ENCODE results near the gene CAPN11.
A peak's percentile ranks its signal among the peaks of the same experiment; 100 is the strongest.

CAPN11 gene

GRCh38 chr6:44202332-44202971, 43.8 kb downstream of the CAPN11 start:
- H3K9ac ChIP-seq = no peak overlapping the region
- H3K4me1 ChIP-seq = peaks cover 22% of the 10 kb centered on the region
- H3K36me3 ChIP-seq = no peaks in the 10 kb centered on the region
- no peak overlapping the region for H3K27ac ChIP-seq
- no peaks in the 10 kb centered on the region for H3K27me3 ChIP-seq
- TF ChIP-seq Cebpa-rat (IDR thresholded peaks at IDR 0.05) = no peak
- H3K4me3 ChIP-seq = no peak overlapping the region
- H3K9me3 ChIP-seq = no peaks in the 10 kb centered on the region
- no peaks in the 10 kb centered on the region for H4K20me1 ChIP-seq
- peak overlapping the region; percentile 77; the same call in 1 of the 2 replicates for H3K4me2 ChIP-seq

GRCh38 chr6:44202972-44203750, 44.5 kb downstream of the CAPN11 start:
- no peaks in the 10 kb centered on the region for H3K36me3 ChIP-seq
- no peak overlapping the region for H3K27ac ChIP-seq
- H3K9me3 ChIP-seq = no peaks in the 10 kb centered on the region
- H4K20me1 ChIP-seq = no peaks in the 10 kb centered on the region
- TF ChIP-seq Cebpa-rat (IDR thresholded peaks at IDR 0.05) = no peak
- H3K9ac ChIP-seq = no peak overlapping the region
- H3K4me1 ChIP-seq = peaks cover 22% of the 10 kb centered on the region
- no peak overlapping the region for H3K4me3 ChIP-seq
- no peak overlapping the region for H3K4me2 ChIP-seq
- H3K27me3 ChIP-seq = no peaks in the 10 kb centered on the region

- no peak overlapping the region for H3K27ac ChIP-seq
Observed at GRCh38 chr6:44203955-44204354, 45.3 kb downstream of the CAPN11 start.

GRCh38 chr6:44207966-44208365, 49.3 kb downstream of the CAPN11 start:
- H3K4me1 ChIP-seq = no peaks in the 10 kb centered on the region
- no peaks in the 10 kb centered on the region for H3K9me3 ChIP-seq
- H3K27me3 ChIP-seq = no peaks in the 10 kb centered on the region
- H3K27ac ChIP-seq = no peak overlapping the region
- H3K36me3 ChIP-seq = no peaks in the 10 kb centered on the region
- no peak overlapping the region for H3K9ac ChIP-seq
- TF ChIP-seq Cebpa-rat (IDR thresholded peaks at IDR 0.05) = no peak
- H4K20me1 ChIP-seq = no peaks in the 10 kb centered on the region
- H3K4me2 ChIP-seq = no peak overlapping the region
- H3K4me3 ChIP-seq = no peak overlapping the region

More at GRCh38 chr6:44203955-44204354, 45.3 kb downstream of the CAPN11 start:
- TF ChIP-seq Cebpa-rat (IDR thresholded peaks at IDR 0.05) = no peak
- Histone ChIP-seq H3K9ac (no peak overlapping the region), H3K36me3 (no peaks in the 10 kb centered on the region), H3K4me3 (no peak overlapping the region), H3K4me2 (no peak overlapping the region), H3K9me3 (no peaks in the 10 kb centered on the region), H4K20me1 (no peaks in the 10 kb centered on the region), H3K4me1 (peaks cover 22% of the 10 kb centered on the region), H3K27me3 (no peaks in the 10 kb centered on the region)

GRCh38 chr6:44211284-44211683, 52.7 kb downstream of the CAPN11 start:
- H3K9me3 ChIP-seq = no peaks in the 10 kb centered on the region
- no peaks in the 10 kb centered on the region for H3K36me3 ChIP-seq
- H3K4me3 ChIP-seq = no peak overlapping the region
- no peak overlapping the region for H3K4me2 ChIP-seq
- no peaks in the 10 kb centered on the region for H3K27me3 ChIP-seq
- no peak for TF ChIP-seq Cebpa-rat (IDR thresholded peaks at IDR 0.05)
- H3K9ac ChIP-seq = no peak overlapping the region
- no peak overlapping the region for H3K27ac ChIP-seq
- no peaks in the 10 kb centered on the region for H4K20me1 ChIP-seq
- H3K4me1 ChIP-seq = peaks cover 4% of the 10 kb centered on the region; the same call in 1 of the 2 replicates

- H3K9me3 ChIP-seq = no peaks in the 10 kb centered on the region
- no peak overlapping the region for H3K27ac ChIP-seq
- no peaks in the 10 kb centered on the region for H3K36me3 ChIP-seq
- peaks cover 30% of the 10 kb centered on the region for H3K4me1 ChIP-seq
- no peak overlapping the region for H3K4me3 ChIP-seq
- H3K27me3 ChIP-seq = no peaks in the 10 kb centered on the region
- no peak overlapping the region for H3K9ac ChIP-seq
- no peak overlapping the region for H3K4me2 ChIP-seq
- H4K20me1 ChIP-seq = no peaks in the 10 kb centered on the region
- TF ChIP-seq Cebpa-rat (IDR thresholded peaks at IDR 0.05) = no peak
Observed at GRCh38 chr6:44214307-44214706, 55.7 kb downstream of the CAPN11 start.

- Histone ChIP-seq H3K27ac (no peak within 1 kb of the TSS), H3K4me2 (peak within 1 kb of the TSS; percentile 52), H3K4me1 (peaks cover 49% of the 10 kb centered on the region), H3K36me3 (no peaks in the 10 kb centered on the region), H4K20me1 (no peaks in the 10 kb centered on the region), H3K27me3 (no peaks in the 10 kb centered on the region), H3K9ac (no peak within 1 kb of the TSS), H3K4me3 (no peak within 1 kb of the TSS), H3K9me3 (no peaks in the 10 kb centered on the region)
- no peak for TF ChIP-seq Cebpa-rat (IDR thresholded peaks at IDR 0.05)
Observed at GRCh38 chr6:44216677-44217331, 58.2 kb downstream of the CAPN11 start, which contains the start of gene MYMX. TSS of gene MYMX (plus strand) at chr6:44216926. CDS start at chr6:44217472, 546 bp downstream.

- H3K36me3 ChIP-seq = no peaks in the 10 kb centered on the region
- H3K9me3 ChIP-seq = no peaks in the 10 kb centered on the region
- H3K4me2 ChIP-seq = peak overlapping the region; percentile 52; the same call in 1 of the 2 replicates
- peaks cover 54% of the 10 kb centered on the region for H3K4me1 ChIP-seq
- TF ChIP-seq Cebpa-rat (IDR thresholded peaks at IDR 0.05) = no peak
- H3K4me3 ChIP-seq = no peak overlapping the region
- H4K20me1 ChIP-seq = no peaks in the 10 kb centered on the region
- H3K27me3 ChIP-seq = no peaks in the 10 kb centered on the region
- H3K27ac ChIP-seq = no peak overlapping the region
- H3K9ac ChIP-seq = no peak overlapping the region
Observed at GRCh38 chr6:44217332-44218143, 58.9 kb downstream of the CAPN11 start.

- Histone ChIP-seq H3K36me3 (no peaks in the 10 kb centered on the region), H3K27me3 (no peaks in the 10 kb centered on the region), H3K9ac (peak overlapping the region; percentile 60; the same call in 1 of the 2 replicates), H3K27ac (peak overlapping the region; percentile 70), H4K20me1 (no peaks in the 10 kb centered on the region), H3K4me1 (peaks cover 63% of the 10 kb centered on the region), H3K9me3 (no peaks in the 10 kb centered on the region), H3K4me2 (peak overlapping the region; percentile 89), H3K4me3 (peak overlapping the region; percentile 62)
- TF ChIP-seq Cebpa-rat (IDR thresholded peaks at IDR 0.05) = no peak
Observed at GRCh38 chr6:44219053-44219814, 60.6 kb downstream of the CAPN11 start.

Measured in BLaER1 (cell line).